MM.1S (cell line): Measurements from ENCODE around the gene ARID3C.

Source experiments
- EZH2 ChIP-seq: fragments of 300-600 bp; sonication (generic); optimal IDR thresholded peaks from 2 replicates; pipeline ENCODE3; 2017; ENCODE audit warnings: low read depth, mild to moderate bottlenecking, antibody characterized with exemption, low read length, mixed read lengths
- TF ChIP-seq, protein P1 (sequence below): fragments of 300-600 bp; sonication (generic); IDR thresholded peaks from 2 replicates; pipeline ENCODE4 v1.5.1; 2016; ENCODE audit warnings: antibody characterized with exemption, low read length, mixed read lengths

DNA sequence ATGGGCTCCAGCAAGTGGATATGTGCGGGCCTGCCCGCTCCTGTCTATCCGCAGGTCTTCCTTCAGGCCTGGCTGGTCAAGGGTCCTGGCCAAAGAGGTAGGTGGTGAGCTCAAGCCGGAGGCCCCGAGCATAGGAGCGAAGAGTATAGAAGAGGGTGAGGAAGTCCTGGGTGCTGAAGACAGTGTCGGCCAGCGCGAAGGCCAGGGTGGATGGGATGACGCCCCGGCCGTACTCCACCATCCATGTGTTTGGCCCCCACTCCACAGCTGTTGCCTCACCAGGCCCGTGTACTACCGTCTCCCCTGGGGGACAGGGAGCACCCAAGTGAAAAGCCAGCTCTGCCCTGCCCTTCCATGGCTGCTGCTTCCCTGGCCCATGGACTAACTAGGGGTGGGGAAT, 6.7 kb upstream of the ARID3C start:
- TF ChIP-seq, protein P1, sequence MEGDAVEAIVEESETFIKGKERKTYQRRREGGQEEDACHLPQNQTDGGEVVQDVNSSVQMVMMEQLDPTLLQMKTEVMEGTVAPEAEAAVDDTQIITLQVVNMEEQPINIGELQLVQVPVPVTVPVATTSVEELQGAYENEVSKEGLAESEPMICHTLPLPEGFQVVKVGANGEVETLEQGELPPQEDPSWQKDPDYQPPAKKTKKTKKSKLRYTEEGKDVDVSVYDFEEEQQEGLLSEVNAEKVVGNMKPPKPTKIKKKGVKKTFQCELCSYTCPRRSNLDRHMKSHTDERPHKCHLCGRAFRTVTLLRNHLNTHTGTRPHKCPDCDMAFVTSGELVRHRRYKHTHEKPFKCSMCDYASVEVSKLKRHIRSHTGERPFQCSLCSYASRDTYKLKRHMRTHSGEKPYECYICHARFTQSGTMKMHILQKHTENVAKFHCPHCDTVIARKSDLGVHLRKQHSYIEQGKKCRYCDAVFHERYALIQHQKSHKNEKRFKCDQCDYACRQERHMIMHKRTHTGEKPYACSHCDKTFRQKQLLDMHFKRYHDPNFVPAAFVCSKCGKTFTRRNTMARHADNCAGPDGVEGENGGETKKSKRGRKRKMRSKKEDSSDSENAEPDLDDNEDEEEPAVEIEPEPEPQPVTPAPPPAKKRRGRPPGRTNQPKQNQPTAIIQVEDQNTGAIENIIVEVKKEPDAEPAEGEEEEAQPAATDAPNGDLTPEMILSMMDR, result no peak
- no peak for TF ChIP-seq EZH2
